Activated CD4-positive, CD25-positive, alpha-beta regulatory T cell treated with anti-CD3 and anti-CD28 coated beads, Interleukin-2, amount 50 U/mL, for 24 hours (primary cell): ENCODE data around the gene GNRH2.
A peak's percentile ranks its signal among the peaks of the same experiment; 100 is the strongest.
"Not testable (repeated sequence)": the region's sequence is repeated elsewhere in the genome, so short reads cannot be mapped to it uniquely, and the experiment has no call there.

ENCODE experiments used
- ATAC-seq, 2 donors: fragments of 150-1000 bp; cut with Tn5 transposase; one replicate each; pipeline ENCODE4 v1.10.0; 2021; ENCODE audit warnings: mild to moderate bottlenecking in 1 of 2, moderate library complexity in 1 of 2

The GNRH2 gene

GRCh38 chr20:3043322-3043721 is at the start of gene GNRH2:
TSS of gene GNRH2 (plus strand) at chr20:3043622. CDS start at chr20:3044415, 793 bp downstream.
- no peak for ATAC-seq

GRCh38 chr20:2995796-2996195 is 47.6 kb upstream of the GNRH2 start:
- no peak for ATAC-seq

- no peak for ATAC-seq
Measured at GRCh38 chr20:2998728-2999127, 44.7 kb upstream of the GNRH2 start.

GRCh38 chr20:3000852-3001523 is 42.4 kb upstream of the GNRH2 start:
- peak; percentile 60 to 75 for ATAC-seq

- ATAC-seq, result no peak
Measured at GRCh38 chr20:3003416-3003815, 40.0 kb upstream of the GNRH2 start.

- ATAC-seq, result peak; percentile 74 to 80
Measured at GRCh38 chr20:3010985-3011723, 32.3 kb upstream of the GNRH2 start.

GRCh38 chr20:3011752-3012151 is 31.7 kb upstream of the GNRH2 start:
- ATAC-seq, result peak; percentile 73 to 79

GRCh38 chr20:3013771-3014170 is 29.7 kb upstream of the GNRH2 start:
- no peak for ATAC-seq

GRCh38 chr20:3014179-3014578 is 29.2 kb upstream of the GNRH2 start:
- no peak for ATAC-seq

GRCh38 chr20:3014662-3015061 is 28.8 kb upstream of the GNRH2 start:
- ATAC-seq, result peak; percentile 51 to 62

GRCh38 chr20:3015302-3015701 is 28.1 kb upstream of the GNRH2 start:
- ATAC-seq, result not testable (repeated sequence)

GRCh38 chr20:3021327-3021726 is 22.1 kb upstream of the GNRH2 start:
- ATAC-seq, result no peak

GRCh38 chr20:3021777-3022176 is 21.6 kb upstream of the GNRH2 start:
- no peak for ATAC-seq

GRCh38 chr20:3022559-3023490 is 20.6 kb upstream of the GNRH2 start:
- not testable (repeated sequence) for ATAC-seq

GRCh38 chr20:3027987-3028386 is 15.4 kb upstream of the GNRH2 start:
- no peak for ATAC-seq

- no peak for ATAC-seq
Measured at GRCh38 chr20:3031524-3032147, 11.8 kb upstream of the GNRH2 start.

- no peak for ATAC-seq
Measured at GRCh38 chr20:3032624-3033023, 10.8 kb upstream of the GNRH2 start.

- ATAC-seq, result no peak
Measured at GRCh38 chr20:3037654-3038053, 5.8 kb upstream of the GNRH2 start.

- no peak for ATAC-seq
Measured at GRCh38 chr20:3038454-3038853, 5.0 kb upstream of the GNRH2 start.

- no peak for ATAC-seq
Measured at GRCh38 chr20:3039426-3039825, 4.0 kb upstream of the GNRH2 start.

- ATAC-seq, result no peak
Measured at GRCh38 chr20:3040086-3040485, 3.3 kb upstream of the GNRH2 start.

- ATAC-seq, result no peak
Measured at GRCh38 chr20:3041854-3042409, 1.5 kb upstream of the GNRH2 start.
